SHP77 (cell line): ENCODE results near the gene MYO18A.
"Not testable (repeated sequence)": the region's sequence is repeated elsewhere in the genome, so short reads cannot be mapped to it uniquely, and the experiment has no call there.

ENCODE experiments used
- DNase-seq, 2 experiments: peaks; one replicate each; lab custom pipeline; 2025; lab: John Stamatoyannopoulos, UW

Gene MYO18A

DNA sequence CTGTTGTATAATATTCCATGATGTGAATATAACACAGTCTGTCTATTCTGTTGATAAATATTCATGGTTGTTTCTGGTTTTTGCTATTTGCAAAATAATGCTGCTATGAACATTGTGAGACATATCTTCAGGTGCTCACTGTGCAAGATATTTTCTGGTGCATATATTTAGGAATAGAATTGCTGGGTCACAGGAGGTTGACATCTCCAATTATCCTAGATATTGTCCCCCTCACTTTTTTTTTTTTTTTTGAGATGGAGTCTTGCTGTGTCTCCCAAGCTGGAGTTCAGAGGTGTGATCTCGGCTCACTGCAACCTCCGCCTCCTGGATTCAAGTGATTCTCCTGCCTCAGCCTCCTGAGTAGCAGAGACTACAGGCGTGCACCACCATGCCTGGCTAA lies 14.5 kb upstream of the MYO18A start:
- no peak for DNase-seq

DNA sequence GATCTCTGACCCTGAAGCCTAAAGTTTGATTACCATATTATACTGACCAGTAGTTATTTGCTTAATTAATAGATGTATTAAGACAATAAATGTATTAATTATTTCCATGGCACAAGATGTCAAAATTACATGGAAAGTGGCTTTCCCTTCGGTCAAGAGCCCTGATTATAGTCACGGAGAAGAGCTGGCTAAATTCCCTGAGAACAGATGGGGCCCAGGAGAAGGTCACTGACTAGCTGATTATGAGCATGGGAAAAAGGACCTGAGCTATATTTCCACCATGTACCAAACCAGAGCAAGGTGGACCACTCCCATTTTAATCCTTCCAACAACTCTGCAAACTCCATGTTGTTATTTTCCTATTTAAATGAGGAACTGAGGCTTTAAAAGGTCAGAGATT lies 12.9 kb upstream of the MYO18A start:
- DNase-seq = no peak

DNA sequence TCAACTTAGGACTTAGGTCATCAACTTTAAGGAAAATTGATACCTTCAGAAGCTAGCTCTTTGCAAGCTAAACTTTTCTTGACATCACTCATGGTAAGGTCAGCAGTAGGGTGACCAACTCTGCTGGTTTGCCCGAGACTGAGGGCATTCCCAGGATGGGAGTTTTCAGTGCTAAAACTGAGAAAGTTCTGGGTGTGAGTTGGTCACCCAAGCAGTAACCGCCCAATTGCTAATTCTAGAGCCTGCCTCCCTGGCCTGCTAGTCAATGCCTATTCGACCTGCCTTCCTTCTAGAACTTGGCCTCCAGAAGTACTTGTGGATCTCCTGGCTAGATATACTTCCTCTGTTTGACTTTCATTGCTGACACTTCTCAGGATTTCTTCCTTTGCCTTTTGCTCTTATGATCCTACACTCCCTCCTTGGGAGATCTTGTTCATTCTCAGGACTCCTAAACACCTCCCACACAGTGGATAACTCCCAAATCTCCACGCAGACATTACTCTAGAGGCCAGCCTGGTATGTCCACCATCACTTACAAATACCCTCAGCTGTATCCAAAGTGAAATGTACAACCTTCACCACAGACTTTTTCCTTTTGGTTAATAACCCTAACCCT lies 10.5 kb upstream of the MYO18A start:
- no peak for DNase-seq

DNA sequence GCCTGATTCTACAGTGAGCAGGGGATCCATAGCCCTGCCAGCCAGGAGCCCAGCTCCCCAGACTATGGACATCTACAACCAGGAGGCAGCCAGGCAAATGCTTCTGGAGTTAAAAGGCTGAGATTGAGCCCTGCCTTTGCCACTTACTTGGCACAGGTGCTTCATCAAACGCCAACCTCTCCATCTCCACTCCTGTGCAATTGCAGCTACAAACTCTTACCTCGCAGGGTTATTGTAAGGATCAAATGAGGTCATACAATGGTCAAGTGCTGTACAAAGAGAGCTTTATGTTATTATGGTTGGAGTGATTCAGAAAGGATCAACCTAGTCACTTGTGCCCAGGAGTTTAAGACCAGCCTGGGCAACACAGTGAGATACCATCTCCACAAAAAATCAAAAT lies 9.8 kb upstream of the MYO18A start:
- DNase-seq = no peak

DNA sequence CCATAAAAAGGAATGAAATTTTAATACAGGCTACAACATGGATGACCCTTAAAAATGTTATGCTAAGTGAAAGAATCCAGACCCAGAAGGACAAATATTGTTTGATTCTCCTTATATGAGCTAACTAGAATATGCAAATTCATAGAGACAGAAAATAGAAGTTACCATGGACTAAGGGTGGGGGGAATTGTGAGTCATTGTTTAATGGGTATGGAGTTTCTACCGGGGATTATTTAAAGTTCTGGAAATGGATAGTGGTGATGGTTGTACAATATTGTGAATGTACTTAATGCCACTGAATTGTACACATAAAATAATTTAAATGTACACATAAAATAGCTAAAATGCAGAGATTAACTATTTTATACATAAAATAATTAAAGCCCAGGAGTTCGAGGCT lies 9.2 kb upstream of the MYO18A start:
- DNase-seq = no peak

DNA sequence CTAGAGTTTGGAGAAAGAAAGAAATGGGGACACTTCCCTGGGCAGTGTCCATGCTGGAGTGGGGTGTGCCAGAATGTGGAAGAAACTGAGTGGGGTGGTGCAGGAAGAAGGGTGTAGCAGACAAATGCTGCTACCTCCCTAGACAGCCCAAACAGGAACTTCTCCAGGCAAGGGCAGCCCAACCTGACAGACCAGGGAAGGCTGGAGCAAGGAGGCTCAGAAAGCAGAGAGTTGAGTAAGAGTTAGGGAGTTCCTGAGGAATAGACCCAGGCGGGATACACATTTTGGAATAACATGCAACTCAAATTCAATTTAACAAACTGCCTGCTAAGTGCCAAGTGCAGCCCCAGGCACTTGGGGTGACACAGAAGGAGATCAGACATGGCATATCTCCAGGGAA lies 1.0 kb upstream of the MYO18A start:
- no peak for DNase-seq

DNA sequence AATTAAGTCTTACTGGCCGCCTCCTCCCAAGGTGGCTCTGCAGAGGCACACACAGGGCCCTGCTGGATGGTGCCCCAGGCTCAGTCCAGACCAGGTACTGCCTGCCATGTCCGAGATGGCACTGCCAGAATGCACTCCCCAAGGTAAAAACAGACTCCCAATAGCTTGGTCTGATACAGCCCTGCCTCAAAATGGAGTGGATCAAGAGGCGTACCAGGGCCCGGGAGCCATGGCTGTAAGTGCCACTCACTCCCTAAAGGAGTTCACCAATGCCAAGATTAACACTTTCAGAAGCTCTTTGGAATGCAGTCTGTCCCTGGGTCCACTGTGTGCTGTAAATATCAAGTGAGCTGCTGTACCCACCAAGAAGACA lies 576 bp upstream of the MYO18A start:
- no peak for DNase-seq

DNA sequence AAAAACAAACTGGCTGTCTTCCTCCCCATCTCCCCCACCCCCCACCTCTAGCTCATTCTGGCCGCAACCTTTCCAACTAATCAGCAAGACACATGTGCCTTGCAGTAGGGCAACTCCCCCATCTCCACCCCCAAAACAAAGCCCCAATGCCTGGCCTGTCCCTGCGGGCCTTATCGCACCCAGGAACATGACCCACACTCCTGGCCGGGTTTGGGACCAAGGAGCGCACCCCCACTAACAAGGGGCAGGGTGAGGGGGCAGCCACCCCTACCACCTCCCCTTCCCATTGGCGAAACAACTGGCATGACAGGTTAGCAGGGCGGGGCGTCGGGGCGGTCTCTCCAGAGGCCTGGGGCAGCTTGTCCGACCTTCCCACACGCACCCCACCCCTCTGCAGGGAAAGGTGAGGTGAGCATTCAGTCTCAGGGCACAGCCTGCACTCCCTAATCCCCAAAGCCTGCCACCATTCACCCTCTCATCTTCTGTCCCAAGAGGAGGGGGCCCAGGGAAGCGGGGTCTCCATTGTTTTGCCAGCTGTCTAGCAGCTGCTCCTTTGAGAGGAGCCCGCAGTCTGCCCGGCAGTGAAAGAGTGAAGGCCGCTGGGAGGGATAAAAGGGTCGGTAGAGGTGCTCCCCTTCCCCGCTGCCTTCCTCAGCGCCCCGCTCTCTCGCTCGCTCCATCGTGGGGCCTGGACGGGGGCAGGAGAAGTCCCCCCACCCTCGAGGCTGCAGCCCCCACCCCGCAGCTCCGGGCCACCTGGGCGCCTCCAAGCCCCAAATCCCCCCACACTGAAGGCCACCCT lies 765 bp downstream of the MYO18A start:
- peak; percentile 35 to 68 for DNase-seq

DNA sequence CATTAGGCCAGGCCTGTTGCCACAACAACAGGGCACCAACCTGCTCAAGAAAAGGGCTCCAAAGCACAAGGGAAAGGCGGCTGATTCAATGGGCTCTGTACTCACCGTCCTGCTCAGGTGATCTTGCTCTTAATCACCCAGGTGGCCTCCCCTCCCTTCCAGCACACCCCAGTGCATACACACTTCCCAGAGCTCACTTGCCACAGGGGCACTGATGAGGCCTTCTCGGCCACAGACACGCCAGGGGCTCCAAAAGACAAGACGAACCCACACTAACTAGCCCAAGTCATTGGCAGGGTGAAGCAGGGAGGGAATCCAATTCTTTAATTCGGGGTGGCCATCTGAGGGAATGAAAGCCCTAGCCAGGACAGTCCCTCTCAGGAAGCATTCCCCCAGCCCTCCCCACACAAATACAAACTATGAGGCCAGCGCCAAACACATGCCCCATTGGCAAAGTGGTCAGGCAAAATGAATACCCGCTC lies 1.4 kb downstream of the MYO18A start:
- DNase-seq = no peak

DNA sequence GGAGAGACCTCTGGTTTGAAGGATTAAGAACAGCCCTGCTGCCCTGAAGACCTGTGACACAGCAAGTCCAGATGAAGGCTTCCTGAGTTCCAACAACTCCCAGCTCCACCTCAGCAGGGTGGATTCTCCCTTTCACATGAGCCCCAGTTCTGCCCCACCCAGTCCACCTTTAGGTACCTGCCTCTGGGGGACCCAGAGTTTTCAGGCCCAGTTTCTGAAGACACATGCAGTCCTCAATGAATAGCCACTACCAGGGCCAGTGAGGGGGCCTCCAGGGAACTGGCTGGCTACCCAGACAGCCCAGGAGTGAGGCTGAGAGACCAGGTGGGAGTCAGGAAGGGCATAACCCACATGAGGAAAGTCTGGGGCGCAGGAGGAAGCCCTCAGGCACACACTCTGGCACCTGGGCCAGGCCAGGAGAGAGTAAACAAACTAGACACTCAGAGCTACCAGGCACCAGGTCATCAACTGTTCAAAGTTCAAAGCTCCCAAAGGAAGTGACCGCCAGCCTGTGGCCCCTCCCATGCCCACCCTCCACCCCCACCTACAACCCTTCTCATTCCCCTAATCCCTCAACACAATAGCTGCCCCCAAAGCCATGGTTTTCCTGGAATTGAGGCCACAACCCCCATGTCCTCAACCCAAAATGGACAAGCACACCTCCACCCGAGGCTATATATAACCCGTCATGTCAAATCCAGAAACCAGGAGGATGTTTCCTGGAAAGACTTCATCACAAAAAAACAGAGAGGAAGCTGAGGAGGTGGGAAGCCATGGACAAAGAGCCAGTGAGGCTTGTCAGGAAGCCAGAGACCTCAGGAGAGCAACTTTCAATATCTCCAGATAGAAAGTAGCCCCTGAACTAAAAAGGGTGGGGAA lies 2.1 kb downstream of the MYO18A start:
- peak in 1 of 2 experiments; percentile 15 for DNase-seq

DNA sequence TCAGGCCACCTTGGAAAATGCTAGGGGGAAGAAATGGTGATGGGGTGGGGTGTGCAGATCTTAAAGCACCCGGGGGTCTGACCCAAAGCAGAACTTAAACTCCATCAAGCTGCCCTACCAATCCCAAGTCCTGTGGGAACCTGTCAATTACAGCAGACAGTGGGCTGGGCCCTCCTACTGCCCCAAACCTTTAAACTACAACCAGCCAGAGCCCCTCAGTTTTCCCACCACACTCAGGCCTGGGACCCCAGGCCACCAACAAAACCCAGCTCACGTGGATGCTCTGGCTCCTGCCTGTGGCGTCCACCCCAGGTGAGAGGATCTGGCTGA lies 2.7 kb downstream of the MYO18A start:
- no peak for DNase-seq

DNA sequence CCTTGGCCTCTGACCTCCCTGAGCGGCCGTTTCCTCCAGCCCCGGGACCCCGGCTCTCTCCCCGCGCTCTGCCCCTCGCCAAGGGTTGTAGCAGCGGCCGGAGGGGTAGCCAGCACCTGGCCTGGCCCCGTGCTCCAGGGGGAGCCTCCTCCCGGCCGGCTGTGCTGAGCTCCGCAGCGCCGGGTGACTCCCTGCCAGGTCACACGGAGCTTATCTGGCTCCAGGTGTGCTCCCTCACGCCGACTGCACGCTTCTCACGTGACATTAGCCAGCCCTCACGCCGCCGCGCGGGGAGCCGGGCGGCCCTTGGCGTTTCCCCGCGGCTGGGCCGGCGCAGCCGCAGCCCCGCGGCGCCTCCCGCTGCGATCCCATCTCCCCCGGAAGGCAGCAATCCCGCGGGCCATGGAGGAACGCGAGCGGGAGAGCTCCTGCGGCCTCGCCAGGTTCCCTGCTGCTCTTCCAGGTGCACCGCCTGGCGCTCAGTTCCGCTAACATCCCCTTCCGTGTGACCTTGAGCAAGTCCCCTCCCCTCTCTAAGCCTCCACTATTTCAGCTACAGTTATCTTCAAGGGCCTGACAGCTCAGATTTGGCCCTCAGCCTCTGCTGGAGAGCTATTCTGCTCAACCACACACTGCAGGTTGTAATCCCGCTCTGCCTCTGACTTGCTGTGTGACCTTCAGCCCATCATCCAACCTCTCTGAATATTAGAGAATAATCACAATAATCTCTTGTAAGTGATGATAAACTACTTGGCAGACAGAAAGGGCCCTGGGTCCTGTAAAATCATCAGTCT lies 3.4 kb downstream of the MYO18A start:
- peak; percentile 27 to 85 for DNase-seq

DNA sequence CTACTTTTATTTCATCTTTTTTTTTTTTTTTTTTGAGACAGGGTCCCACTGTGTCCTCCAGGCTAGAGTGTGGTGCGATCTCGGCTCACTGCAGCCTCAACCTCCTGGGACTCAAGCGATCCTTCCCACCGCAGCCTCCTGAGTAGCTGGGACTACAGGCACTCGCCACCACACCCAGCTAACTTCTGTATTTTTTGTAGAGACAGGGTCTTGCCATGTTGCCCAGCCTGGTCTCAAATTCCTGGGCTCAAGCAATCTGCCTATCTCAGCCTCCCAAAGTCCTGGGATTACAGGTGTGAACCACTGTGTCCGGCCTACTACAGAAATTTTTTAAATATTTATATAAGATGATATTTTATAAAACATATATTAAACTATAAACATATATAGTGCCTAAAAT lies 4.8 kb downstream of the MYO18A start:
- DNase-seq = no peak

DNA sequence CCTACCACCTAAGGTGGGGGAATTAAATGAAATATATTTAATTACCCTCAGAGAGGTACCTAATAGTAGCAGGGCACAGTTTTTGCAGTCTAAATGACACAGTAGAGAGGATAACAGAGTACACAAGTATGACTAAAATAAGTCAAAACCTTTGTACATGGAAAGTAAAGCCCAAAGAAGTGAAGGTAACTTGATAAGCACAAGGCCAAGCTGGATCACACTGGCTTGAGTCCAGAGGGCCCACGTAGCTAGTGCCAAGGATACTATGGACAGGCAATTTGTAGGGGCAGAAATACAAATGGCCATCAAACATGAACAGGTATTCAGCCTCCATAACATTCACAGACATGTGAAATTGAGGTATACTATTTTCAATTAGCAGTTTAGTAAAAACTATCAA lies 7.6 kb downstream of the MYO18A start:
- DNase-seq = no peak

DNA sequence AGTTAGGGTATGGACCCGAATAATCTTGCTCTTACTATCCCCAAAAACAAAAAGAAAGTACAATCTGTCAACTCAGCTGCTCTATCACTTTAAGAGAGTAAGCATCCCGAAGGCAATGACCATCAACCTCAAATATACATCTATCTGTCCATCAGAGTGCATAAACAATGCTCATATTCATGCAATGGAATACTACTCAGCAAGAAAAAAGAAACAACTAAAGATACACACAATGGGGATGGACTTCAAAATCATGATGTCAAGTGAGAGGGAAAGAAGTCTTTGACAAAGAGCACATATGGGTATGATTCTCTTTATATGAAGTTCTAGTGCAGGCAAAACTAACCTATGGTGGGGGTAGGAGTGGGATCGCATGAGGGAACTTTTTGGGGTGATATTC lies 9.5 kb downstream of the MYO18A start:
- DNase-seq = no peak

DNA sequence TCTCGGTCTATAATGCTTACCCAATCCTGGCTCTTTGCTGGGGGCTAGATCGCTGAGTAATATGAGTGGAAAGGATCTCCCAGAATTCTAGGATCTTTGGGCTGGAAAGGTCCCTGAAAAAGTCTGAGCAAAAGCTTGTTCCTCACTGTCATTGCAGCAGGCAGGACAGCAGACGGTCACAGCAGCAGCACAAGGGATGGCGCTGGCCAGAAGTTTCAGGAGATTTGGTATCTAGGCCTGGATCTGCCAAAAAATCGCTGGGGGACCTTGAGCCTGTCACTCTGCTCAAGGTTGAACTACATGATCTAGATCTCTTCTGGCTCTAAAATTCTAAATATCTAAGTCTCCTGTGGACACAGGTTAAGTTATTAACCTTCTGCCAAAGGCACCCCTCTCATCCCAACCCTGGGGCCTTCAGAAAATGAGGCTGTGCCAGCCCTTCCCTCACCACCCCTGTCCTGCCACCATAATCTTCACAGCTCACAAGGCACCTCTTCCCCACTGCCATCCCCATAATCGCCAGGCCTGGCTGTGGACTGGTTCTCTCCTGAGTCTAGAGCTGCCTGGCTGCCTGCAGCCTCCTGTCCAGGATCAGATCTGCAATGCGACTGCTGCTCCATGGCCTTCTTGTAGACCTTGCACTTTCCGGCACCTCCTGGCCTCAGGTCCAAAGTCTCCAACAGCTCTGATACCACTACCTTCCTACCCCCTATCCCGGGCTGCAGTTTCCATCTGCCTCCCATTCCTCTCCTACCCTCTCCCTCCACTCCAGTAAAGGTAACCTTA lies 10.2 kb downstream of the MYO18A start:
- no peak for DNase-seq

DNA sequence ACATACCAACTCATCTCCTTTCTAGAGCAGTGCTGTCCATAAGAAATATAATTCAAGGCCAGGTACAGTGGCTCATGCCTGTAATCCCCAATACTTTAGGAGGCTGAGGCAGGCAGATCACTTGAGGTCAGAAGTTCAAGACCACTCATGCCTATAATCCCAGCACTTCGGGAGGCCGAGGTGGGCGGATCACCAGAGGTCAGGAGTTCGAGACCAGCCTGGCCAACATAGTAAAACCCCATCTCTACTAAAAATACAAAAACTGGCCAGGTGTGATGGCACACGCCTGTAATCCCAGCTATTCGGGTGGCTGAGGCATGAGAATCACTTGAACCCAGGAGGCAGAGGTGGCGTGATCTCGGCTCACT lies 11.5 kb downstream of the MYO18A start:
- DNase-seq = not testable (repeated sequence)

DNA sequence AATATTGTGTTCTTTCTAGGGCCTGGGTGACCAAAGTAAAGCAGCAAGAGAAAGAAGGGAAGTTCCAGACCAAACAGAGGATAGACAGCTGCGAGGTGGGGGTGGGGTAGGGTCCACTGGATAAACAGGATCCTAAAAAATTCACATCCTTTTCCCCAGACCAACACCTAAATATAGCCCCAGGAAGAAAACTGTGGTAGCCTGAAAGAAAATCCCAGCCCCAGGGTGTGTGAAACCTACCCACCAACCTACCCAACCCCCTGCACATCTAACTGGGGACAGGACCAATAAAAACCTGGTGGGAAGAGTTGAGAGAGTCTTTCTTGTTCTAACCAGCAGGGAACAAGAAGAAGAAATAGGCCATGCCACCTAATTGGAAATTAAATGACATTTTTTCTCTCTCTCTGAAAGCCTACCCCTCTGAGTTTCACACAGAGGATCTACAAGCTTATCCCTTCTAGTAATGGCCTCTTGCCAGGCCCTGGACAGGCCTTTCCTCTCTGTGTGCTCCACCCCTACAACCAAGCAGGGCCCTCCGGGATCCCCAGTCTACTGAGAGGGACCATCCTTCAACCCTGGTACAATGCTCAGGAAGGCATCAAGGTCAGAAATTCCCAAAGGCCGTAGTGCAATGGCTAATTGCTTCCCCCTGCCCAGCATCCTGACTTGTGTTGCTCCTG lies 12.0 kb downstream of the MYO18A start:
- no peak for DNase-seq

DNA sequence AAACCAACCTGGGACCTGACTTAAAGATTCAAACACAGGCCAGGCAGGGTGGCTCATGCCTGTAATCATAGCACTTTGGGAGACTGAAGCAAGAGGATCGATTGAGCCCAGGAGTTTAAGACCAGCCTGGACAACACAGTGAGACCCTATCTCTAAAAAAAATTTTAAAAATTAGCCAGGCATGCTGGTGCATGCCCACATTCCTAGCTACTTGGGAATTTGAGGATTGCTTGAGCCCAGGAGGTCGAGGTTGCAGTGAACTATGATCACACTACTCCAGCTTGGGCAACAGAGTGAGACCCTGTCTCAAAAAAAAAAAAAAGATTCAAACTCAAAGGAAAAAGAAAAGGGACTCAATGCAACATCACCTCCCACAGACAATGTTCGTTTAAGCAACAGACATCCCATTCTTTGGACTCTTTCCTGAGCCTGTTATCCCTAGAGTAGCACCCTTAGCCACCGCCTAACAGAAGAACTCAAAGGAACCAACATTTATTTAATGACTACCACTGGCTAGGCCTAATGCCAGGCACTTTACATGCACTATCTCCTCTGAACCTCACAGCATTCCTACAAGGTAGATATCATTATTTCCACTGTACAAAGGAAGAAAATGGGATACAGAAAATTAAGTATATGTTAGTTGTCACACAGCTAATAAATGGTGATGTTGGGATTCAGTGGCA lies 12.7 kb downstream of the MYO18A start:
- no peak for DNase-seq

DNA sequence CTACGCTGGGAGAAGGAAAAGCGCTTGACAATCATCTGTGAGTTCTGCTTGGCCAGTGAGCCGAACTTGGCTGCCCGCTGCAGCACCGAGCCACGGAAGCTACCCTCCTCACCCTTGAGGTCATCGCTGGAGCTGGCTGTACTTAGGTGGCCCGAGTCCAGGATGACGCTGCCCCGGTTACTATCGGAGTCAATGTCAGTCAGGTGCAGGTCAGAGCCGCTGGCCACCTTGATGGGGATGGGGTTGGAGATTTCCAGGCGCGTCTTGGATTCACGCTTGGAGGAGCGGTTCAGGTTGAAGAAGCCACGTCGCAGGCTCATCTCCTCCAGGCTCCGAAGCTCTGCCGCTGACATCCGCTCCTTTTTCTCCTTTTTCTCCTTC lies 13.7 kb downstream of the MYO18A start:
- DNase-seq = no peak
